ENCODE results near the gene SZRD1. TPM values are rescaled to one million over a fixed set of nuclear protein-coding genes. Genes with fewer than 3 reads are reported as not detected.

SZRD1 gene, protein sequence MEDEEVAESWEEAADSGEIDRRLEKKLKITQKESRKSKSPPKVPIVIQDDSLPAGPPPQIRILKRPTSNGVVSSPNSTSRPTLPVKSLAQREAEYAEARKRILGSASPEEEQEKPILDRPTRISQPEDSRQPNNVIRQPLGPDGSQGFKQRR
- 100 to 1,000 TPM in 1 of 4 donors, 10 to 100 TPM in 3; 24.4 to 126 (median 47.2) TPM for total RNA-seq

DNA sequence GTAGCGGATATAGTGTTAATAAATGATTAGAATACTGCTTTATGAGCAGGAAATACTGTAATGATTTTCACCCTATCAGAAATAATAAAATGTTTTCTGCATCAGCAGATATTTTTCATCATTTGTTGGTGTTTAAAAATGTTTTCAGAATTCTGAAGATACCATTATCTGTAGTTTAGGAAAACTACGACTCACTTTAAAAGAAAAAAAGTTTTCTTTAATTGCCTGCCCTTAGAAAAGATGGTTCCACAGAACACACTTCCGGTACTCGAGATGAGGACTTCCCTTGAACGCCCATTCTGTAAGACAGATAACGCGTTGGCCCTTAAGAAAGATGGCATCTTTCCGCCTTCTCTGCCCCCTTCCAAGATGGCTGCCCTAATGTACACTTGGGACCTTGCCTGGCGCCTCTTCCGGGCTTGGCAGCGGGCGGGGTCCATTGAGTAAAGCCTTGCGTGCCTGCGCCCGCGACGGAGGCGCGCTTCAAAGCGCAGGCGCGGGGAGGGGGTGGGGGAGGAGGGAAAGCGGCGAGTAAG, at the start of gene SZRD1:
TSS of gene SZRD1 (plus strand) at position 521 of the 536 bp plus-strand sequence. CDS start 16 bp downstream, outside the sequence.
- Histone ChIP-seq H3K4me1 (peaks cover 9 to 24% of the 10 kb centered on the region in 2 donors), H3K36me3 (no peaks in the 10 kb centered on the region), H3K9me3 (no peaks in the 10 kb centered on the region), H3K4me3 (peak within 1 kb of the TSS; percentile 61 to 93), H3K27me3 (no peaks in the 10 kb centered on the region), H3K27ac (peak within 1 kb of the TSS; percentile 98 to 99)
- DNase-seq, result peak; percentile 97 to 98
- TF ChIP-seq, protein P1, sequence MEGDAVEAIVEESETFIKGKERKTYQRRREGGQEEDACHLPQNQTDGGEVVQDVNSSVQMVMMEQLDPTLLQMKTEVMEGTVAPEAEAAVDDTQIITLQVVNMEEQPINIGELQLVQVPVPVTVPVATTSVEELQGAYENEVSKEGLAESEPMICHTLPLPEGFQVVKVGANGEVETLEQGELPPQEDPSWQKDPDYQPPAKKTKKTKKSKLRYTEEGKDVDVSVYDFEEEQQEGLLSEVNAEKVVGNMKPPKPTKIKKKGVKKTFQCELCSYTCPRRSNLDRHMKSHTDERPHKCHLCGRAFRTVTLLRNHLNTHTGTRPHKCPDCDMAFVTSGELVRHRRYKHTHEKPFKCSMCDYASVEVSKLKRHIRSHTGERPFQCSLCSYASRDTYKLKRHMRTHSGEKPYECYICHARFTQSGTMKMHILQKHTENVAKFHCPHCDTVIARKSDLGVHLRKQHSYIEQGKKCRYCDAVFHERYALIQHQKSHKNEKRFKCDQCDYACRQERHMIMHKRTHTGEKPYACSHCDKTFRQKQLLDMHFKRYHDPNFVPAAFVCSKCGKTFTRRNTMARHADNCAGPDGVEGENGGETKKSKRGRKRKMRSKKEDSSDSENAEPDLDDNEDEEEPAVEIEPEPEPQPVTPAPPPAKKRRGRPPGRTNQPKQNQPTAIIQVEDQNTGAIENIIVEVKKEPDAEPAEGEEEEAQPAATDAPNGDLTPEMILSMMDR (IDR thresholded peaks at IDR 0.05), result peak in 1 of 4 experiments; percentile 24
- TF ChIP-seq POLR2A (IDR thresholded peaks at IDR 0.05), result no peak
- intact Hi-C loops (cut with DNase I; ENCODE audit: low total_unique reads), result loop anchor here (10.0 kb wide), 1 partner anchor 162 kb away; no protein-coding TSS in a partner anchor

DNA sequence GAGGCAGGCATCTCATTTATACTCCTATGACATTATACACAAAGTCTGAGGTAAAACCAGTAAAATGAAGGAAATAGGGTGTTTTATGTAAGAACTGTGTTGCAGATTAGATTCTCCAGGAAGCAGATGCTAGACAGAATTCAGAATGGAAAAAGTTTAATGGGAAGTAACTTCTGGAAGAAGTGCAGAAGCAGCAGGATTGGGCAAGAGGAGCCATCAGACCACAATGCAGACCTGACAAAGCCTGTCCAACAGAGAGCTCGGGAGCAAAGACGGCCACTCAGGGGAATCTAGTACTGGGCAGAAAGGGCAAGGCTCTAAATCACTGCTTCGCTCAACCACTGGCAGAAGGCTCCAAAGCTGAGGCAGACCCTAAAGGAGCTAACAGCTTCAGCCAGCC, 48.5 kb upstream of the SZRD1 start:
- DNase-seq, result peak; percentile 49 to 50
- intact Hi-C loops (cut with DNase I; ENCODE audit: low total_unique reads), result no loop called here
- Histone ChIP-seq H3K9me3 (no peaks in the 10 kb centered on the region), H3K27ac (peak overlapping the region; percentile 26 to 44), H3K27me3 (no peaks in the 10 kb centered on the region), H3K4me1 (peaks cover 7 to 12% of the 10 kb centered on the region in 2 donors), H3K36me3 (no peaks in the 10 kb centered on the region), H3K4me3 (no peak overlapping the region)
- TF ChIP-seq POLR2A (IDR thresholded peaks at IDR 0.05), result no peak
- TF ChIP-seq, protein P1 (IDR thresholded peaks at IDR 0.05), result no peak

DNA sequence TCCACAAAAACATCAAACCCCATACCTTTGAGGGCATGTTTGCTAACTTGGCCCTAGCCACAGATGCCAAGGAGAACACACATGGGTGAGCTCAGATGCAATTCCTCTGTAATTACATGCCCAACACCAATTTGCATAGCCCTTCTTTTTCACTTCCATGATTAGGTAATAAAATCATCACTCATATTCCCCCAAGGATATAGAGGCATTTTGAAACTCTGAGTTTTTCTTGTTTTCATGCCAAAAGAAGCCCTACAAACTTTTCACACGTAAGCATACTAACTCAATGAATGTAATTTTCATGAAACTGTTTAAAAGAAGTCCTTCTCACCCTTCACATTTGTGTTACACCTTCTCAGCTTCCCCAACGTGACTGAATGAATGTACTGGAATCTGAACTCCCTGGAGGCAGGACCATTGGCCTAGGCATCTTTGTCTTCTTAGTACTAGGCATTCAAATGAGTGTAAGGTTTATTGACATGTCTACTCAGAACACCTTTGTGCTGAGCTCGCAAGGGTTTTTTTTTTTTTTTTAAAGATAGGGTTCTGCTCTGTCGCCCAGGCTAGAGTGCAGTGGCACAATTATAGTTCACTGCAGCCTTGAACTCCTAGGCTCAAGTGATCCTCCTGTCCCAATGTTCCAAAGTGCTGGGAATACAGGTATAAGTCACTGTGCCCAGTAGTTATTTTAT, 45.7 kb upstream of the SZRD1 start:
- intact Hi-C loops (cut with DNase I; ENCODE audit: low total_unique reads), result no loop called here
- Histone ChIP-seq H3K4me3 (no peak overlapping the region), H3K27me3 (no peaks in the 10 kb centered on the region), H3K27ac (no peak overlapping the region), H3K4me1 (peaks cover 12 to 22% of the 10 kb centered on the region in 2 donors), H3K9me3 (no peaks in the 10 kb centered on the region), H3K36me3 (no peaks in the 10 kb centered on the region)
- TF ChIP-seq, protein P1 (IDR thresholded peaks at IDR 0.05), result no peak
- TF ChIP-seq POLR2A (IDR thresholded peaks at IDR 0.05), result no peak
- DNase-seq, result no peak

DNA sequence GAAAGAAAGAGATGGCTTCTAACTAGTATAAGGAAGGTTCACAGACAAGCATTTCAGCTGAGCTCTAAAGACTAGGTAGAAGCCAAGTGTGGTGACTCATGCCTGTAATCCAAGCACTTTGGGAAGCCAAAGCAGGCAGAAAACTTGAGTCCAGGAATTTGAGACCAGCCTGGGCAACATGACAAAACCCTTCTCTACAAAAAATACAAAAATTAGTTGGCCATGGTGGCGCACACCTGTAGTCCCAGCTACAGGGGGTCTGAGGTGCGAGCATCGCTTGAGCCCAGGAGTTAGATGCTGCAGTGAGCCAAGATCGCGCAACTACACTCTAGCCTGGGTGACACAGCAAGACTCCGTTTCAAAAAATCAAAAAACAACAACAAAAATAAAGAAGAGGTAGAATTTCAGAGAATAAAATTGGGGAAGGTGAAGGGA, 42.6 kb upstream of the SZRD1 start:
- TF ChIP-seq POLR2A (IDR thresholded peaks at IDR 0.05), result no peak
- TF ChIP-seq, protein P1 (IDR thresholded peaks at IDR 0.05), result no peak
- Histone ChIP-seq H3K9me3 (no peaks in the 10 kb centered on the region), H3K27ac (no peak overlapping the region), H3K4me1 (peaks cover 5 to 10% of the 10 kb centered on the region in 2 donors), H3K36me3 (no peaks in the 10 kb centered on the region), H3K27me3 (no peaks in the 10 kb centered on the region), H3K4me3 (no peak overlapping the region)
- intact Hi-C loops (cut with DNase I; ENCODE audit: low total_unique reads), result no loop called here
- peak; percentile 22 to 28 for DNase-seq

Measured in uterus (tissue), 4 donors.